Glomerular visceral epithelial cell (primary cell): ENCODE measurements around the gene TM4SF5.
"Not testable (repeated sequence)": the region's sequence is repeated elsewhere in the genome, so short reads cannot be mapped to it uniquely, and the experiment has no call there.

ENCODE experiments used
- DNase-seq: peaks from one replicate; pipeline ENCODE4 v3.0.0-alpha.2; 2016; ENCODE audit errors: extremely low spot score

Gene TM4SF5

DNA sequence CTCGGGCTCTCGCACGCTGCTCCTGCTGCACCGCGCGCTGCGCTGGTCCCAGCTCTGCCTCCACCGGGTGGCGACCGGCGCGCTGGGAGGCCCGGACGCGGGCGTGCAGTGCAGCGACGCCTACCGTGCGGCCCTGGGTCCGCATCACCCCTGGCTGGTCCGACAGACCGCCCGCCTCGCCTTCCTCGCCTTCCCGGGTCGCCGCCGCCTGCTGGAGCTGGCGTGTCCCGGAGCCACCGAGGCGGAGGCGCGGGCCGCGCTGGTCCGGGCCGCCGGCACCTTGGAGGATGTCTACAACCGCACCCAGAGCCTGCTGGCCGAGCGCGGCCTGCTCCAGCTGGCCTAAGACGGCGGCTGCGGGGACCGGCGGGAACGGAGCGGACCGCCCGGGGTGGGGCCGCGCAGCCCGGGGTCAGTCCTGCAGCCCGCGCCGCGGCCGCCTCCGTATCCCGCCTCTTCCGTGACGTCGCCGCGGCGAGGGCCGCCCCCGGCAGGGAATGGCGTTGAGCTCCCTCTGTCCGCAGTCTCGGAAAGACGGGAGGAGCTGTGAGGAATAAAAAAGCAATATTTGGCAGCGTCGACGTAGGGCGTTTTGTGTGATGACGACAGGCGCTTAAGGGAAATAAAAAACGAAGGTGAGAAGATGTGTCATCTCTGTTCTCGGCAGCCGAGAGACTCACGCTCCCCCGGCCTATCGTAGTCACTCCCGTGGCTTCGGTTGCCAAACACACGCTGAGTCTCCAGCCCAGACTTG, 18.4 kb downstream of the TM4SF5 start:
- peak; percentile 81 for DNase-seq

DNA sequence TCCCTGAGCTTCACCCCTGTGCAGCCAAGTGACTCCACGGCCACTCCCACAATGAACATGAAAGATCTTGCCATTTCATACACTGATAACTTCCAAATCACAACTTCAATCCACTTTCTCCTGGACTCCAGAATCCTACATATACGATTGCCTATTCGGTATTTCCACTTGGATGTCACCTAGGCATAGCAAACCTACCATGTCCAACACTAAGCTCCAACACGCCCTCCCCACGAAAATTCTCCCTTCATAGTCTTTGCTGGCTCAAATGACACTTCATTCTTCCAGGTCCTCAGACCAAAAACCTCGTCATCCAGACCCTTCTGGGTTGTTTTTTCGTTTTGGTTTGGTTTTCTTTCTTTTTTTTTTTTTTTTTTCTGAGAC, 19.0 kb downstream of the TM4SF5 start:
- no peak for DNase-seq

DNA sequence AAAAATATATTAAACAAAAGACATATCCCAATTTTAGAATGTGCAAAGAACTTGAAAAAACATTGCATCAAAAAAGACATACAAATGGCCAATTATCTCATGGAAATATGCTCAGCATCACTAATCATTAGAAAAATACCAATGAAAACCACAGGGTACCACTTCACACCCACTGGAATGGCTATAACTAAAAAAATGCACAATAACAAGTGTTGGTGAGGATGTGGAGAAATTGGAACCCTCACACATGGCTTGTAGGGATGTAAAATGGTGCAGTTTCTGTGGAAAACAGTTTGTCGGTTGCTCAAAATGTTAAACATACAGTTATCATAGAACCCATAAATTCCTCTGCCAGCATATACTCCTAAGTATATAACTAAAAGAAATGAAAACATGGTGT, 23.5 kb downstream of the TM4SF5 start:
- DNase-seq, result no peak

DNA sequence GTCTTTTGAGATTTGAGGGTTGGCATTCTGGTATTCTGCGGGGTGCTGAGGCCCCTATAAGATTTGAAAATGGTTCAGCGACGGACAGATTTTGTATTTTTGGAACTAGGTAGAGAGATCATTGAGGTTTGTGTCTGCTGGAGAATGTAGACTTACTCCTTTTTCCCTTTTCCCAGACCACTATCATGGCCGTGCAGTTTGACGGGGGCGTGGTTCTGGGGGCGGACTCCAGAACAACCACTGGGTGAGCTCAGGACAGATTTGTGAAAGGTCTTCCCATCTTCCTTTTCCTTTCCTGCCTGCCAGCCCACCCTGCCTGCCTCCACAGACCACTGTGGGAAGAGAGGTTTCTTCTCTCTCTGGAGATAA, 24.9 kb downstream of the TM4SF5 start:
- DNase-seq, result peak; percentile 39

- no peak for DNase-seq
Measured at GRCh38 chr17:4800462-4801196, 28.9 kb downstream of the TM4SF5 start.

- no peak for DNase-seq
Measured at GRCh38 chr17:4802228-4802627, 30.5 kb downstream of the TM4SF5 start, which contains the start of gene C17orf114. Gene C17orf114 (minus strand): TSS chr17:4802328.

GRCh38 chr17:4806456-4806776, 34.7 kb downstream of the TM4SF5 start:
- DNase-seq, result no peak

GRCh38 chr17:4806777-4807604, 35.3 kb downstream of the TM4SF5 start, which contains the start of gene PLD2:
Gene PLD2 (plus strand): TSS chr17:4807152. CDS start chr17:4807773, 621 bp downstream.
- DNase-seq, result peak; percentile 88

GRCh38 chr17:4807605-4808377, 36.1 kb downstream of the TM4SF5 start:
- DNase-seq, result no peak

- no peak for DNase-seq
Measured at GRCh38 chr17:4808378-4808767, 36.7 kb downstream of the TM4SF5 start.

GRCh38 chr17:4810696-4811290, 39.1 kb downstream of the TM4SF5 start:
- no peak for DNase-seq

- DNase-seq, result no peak
Measured at GRCh38 chr17:4811471-4811870, 39.8 kb downstream of the TM4SF5 start.

DNA sequence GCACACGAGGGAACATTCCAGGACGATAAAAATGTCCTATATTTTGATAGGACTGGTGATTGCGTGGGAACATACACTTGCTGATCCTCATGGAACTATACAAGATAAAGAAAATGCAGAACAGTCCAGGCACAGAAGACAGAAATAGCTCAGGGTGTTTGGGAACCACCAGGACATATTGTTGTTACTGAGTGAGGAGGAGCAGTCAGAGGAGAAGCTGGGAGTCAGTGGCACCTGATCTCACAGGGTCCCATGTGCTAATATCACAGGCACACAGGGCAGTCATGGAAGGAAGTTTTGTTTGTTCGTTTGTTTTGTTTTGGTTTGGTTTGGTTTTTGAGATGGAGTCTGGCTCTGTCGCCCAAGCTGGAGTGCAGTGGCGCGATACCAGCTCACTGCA, 41.0 kb downstream of the TM4SF5 start:
- no peak for DNase-seq

- DNase-seq, result no peak
Measured at GRCh38 chr17:4815043-4815675, 43.5 kb downstream of the TM4SF5 start.

DNA sequence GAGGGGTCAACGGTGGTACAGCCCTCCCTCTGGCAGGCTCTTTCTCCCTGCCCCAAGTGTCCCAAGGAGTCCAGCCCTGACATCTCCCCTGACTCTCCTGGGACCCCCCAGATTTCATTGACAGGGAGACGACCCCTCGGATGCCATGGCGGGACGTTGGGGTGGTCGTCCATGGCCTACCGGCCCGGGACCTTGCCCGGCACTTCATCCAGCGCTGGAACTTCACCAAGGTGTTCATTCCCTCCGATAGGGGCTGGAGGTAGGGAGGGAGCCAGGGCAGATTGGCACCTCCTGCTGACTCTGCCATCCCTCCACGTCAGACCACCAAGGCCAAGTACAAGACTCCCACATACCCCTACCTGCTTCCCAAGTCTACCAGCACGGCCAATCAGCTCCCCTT, 45.1 kb downstream of the TM4SF5 start:
- no peak for DNase-seq

GRCh38 chr17:4818276-4818675, 46.6 kb downstream of the TM4SF5 start:
- DNase-seq, result no peak

GRCh38 chr17:4822835-4823234, 51.1 kb downstream of the TM4SF5 start:
- no peak for DNase-seq

DNA sequence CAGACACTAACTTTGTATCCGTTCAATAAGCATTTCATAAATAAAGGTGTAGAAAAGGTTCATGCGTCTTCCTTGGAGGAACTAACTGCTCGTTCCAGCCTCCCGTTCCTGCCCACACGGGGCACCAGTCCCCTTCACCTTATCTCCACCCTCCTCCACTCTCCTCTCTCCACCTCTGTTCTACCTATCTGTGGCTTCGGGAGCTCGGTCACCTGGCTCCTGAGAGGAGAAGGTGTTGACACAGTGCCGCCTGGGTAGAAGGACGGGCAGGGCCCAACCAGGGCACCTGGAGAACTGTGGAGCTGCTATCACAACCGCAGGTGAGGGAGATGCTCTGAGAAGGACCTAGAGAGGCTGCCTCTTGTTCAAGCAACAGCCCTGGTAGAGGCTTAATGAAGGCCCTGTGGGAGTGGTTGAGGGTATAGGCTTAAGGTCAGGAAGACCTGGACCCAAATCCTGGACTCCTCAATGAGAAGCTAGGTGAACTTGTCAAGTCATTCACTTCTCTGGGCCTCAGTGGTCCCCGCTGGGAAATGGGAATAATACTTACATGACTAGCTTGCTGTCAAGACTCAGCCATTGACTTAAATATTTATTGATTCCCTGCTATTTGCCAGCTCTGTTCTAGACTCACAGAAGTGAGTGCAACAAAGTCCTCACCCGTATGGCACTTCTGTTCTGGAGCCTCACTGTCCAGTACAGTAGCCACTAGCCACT, 51.8 kb downstream of the TM4SF5 start:
- no peak for DNase-seq

GRCh38 chr17:4827399-4827798, 55.7 kb downstream of the TM4SF5 start:
- DNase-seq, result no peak

DNA sequence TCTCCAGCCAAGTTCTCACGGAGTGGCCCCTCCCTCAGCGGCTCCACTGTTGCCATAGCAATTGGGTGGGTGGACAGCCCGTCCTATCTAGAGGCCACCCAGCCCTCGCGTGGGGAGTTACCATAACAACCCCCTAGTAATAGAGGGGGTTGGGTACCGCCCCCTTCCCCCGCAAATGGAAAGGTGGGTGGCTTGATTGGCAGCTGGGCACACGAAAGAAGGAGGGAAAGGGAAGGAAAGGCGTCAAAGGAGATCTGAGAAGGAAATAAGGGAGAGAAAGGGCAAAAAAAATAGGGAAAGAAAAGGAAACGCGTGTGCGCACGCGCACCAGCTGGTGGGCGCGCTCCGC, 61.1 kb downstream of the TM4SF5 start:
- DNase-seq, result not testable (repeated sequence)
